K562 (cell line): Measurements from ENCODE around the gene ECI1. TPM values are rescaled to one million over a fixed set of nuclear protein-coding genes. Genes with fewer than 3 reads are reported as not detected.
A peak's percentile ranks its signal among the peaks of the same experiment; 100 is the strongest.

Source experiments
- BCOR ChIP-seq: fragments of 450-650 bp; IDR thresholded peaks from 2 replicates; pipeline ENCODE4 v1.6.1; 2016
- CHD4 ChIP-seq: fragments of 200-600 bp; sonication (generic); IDR thresholded peaks from 3 replicates; pipeline ENCODE4 v1.6.1; 2012; ENCODE audit warnings: low read depth, mild to moderate bottlenecking, mixed read lengths, low read length, inconsistent platforms; ENCODE audit not compliant: insufficient read depth, insufficient replicate concordance, poor library complexity, severe bottlenecking
- CTCF ChIP-seq, 3 experiments: IDR thresholded peaks in 2 of 3; conservative IDR thresholded peaks in 1 of 3; 2 replicates each; pipeline ENCODE4 v1.5.1; 2011 to 2012; ENCODE audit warnings: low read length in 3 of 3, mild to moderate bottlenecking in 3 of 3, control low read depth in 2 of 3, improper control_type of control experiment in 1 of 3, inconsistent platforms in 1 of 3, low read depth in 1 of 3, mixed read lengths in 1 of 3, moderate library complexity in 1 of 3; ENCODE audit not compliant: insufficient read depth in 2 of 3
- NR4A1 ChIP-seq, 2 experiments: fragments of 250-450 bp in 1 of 2; fragments of 450-650 bp in 1 of 2; sonication (Bioruptor Pico) in 1 of 2; IDR thresholded peaks; 2 replicates each; pipeline versions ENCODE4 v1.4.0 to v1.6.1; 2016 to 2020; ENCODE audit warnings: mild to moderate bottlenecking in 2 of 2, missing compliant biosample characterization in 1 of 2, missing genetic modification characterization in 1 of 2, moderate library complexity in 1 of 2
- NUFIP1 ChIP-seq: fragments of 450-650 bp; IDR thresholded peaks from 2 replicates; pipeline ENCODE4 v1.6.1; 2018; ENCODE audit not compliant: partially characterized antibody
- RREB1 ChIP-seq: fragments of 250-450 bp; sonication (Bioruptor Pico); IDR thresholded peaks from 2 replicates; pipeline ENCODE4 v1.4.0; 2020
- SIN3A ChIP-seq, 2 experiments: fragments of 150-350 bp in 1 of 2; IDR thresholded peaks; 2 replicates each; pipeline ENCODE4 v1.6.1; 2011 to 2016; ENCODE audit warnings: borderline replicate concordance in 2 of 2, low read depth in 2 of 2, low read length in 2 of 2, mild to moderate bottlenecking in 2 of 2, moderate library complexity in 2 of 2; ENCODE audit not compliant: control insufficient read depth in 1 of 2
- SMAD4 ChIP-seq: fragments of 250-450 bp; sonication (Bioruptor Pico); conservative IDR thresholded peaks from 2 replicates; pipeline ENCODE4 v1.8.0; 2021; ENCODE audit warnings: inconsistent platforms, mild to moderate bottlenecking, moderate library complexity
- SMARCE1 ChIP-seq: fragments of 450-650 bp; IDR thresholded peaks from 2 replicates; pipeline ENCODE4 v1.7.1; 2016; ENCODE audit warnings: mild to moderate bottlenecking
- STAG1 ChIP-seq: sonication (generic); formaldehyde crosslinking; IDR thresholded peaks from 2 replicates; pipeline ENCODE4 v1.5.0; 2020; ENCODE audit warnings: missing genetic modification reagents, borderline replicate concordance
- ZNF121 ChIP-seq: sonication (generic); formaldehyde crosslinking; conservative IDR thresholded peaks from 2 replicates; pipeline ENCODE4 v1.8.0; 2022; ENCODE audit warnings: missing genetic modification reagents
- ZNF431 ChIP-seq: sonication (generic); formaldehyde crosslinking; IDR thresholded peaks from 2 replicates; pipeline ENCODE4 v1.8.0; 2022; ENCODE audit warnings: mild to moderate bottlenecking, missing genetic modification reagents
- ZSCAN29 ChIP-seq: fragments of 450-650 bp; IDR thresholded peaks from 2 replicates; pipeline ENCODE4 v1.6.1; 2017
- polyA plus RNA-seq, 8 experiments: library from polyadenylated mRNA; depleted of rRNA in 4 of 8; stranded (reverse) in 5 of 8; unstranded in 3 of 8; fragments of >200 nt; fragmentation: Nextera tagmentation in 2 of 8; fragmentation: Illumina TruSeq in 1 of 8; extraction: Ambion mirVana in 2 of 8; extraction: Trizol in 1 of 8; gene quantifications; 2 replicates each; pipeline versions ENCODE4 v1.2.1 to v1.2.3, GENCODE V29; 2011 to 2014; ENCODE audit warnings: inconsistent platforms in 1 of 8, missing spikeins in 1 of 8
- total RNA-seq, 7 experiments: library from RNA; depleted of rRNA in 6 of 7; stranded (reverse); fragments of >200 nt in 6 of 7; fragmentation: Illumina TruSeq in 2 of 7; extraction: Trizol in 2 of 7; gene quantifications; 2 replicates each; pipeline versions ENCODE4 v1.2.1 to v1.2.3, GENCODE V29; 2011 to 2021; ENCODE audit warnings: low replicate concordance in 1 of 7
- TF ChIP-seq, protein P1 (sequence below): sonication (generic); formaldehyde crosslinking; IDR thresholded peaks from 2 replicates; pipeline ENCODE4 v1.8.1; 2023; ENCODE audit warnings: missing genetic modification reagents, mild to moderate bottlenecking, borderline replicate concordance

Gene ECI1
- total and polyA plus RNA-seq, 9 of the 15 experiments (the other 6 are each of a cell fraction or from before 2014, with no cell fraction given): 4.7 to 189 (median 54.0) TPM

DNA sequence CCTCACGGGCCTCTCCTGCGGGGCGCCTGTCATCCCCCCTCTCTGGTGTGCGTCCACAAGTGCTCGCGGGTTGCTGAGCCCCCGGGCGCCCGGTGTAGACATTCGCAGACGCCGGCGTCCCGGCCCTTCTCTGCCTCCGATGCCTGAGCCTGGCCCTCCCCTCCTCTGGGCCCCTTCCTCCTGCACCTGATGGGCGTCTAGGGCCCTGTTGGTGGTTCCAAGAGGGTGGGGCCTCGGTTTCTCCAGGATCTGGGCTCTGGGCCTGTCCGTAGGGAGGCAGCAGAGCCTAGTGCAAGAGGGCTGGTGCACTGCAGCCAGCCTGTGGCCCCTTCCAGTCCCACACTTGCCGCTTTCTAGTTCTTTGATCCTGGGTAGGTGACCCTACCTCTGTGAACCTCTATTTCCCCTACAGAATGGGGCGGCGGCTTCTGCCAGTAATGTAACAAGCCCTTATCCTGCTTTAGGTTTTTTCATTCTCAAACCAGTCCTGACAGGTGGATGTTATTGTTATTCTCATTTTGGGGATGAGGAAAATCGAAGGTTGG, 27.4 kb downstream of the ECI1 start (continued):
- TF ChIP-seq RREB1 (CRISPR knock-in tag) (no peak; the same call in 1 of the 2 replicates), NUFIP1 (no peak), CHD4 (peak; percentile 42), ZNF431 (CRISPR knock-in tag) (0 out of 2 replicates have a peak, but pooled peaks have one; percentile 8), ZSCAN29 (no peak), SMAD4 (CRISPR knock-in tag) (peak; percentile 46; the same call in 1 of the 2 replicates), CTCF (IDR thresholded peaks at IDR 0.05 in 2 of 3, conservative IDR thresholded peaks at IDR 0.05 in 1 of 3; ENCODE audit: insufficient read depth in 2 of 3, low read depth in 1 of 3, low read length in 3 of 3) (peak in 2 of 3 experiments; percentile 40 to 41; a peak in 3 of 6 replicates), SMARCE1 (0 out of 2 replicates have a peak, but pooled peaks have one; percentile 10), BCOR (peak; percentile 6; the same call in 1 of the 2 replicates), ZNF121 (peak; percentile 96), SIN3A (IDR thresholded peaks at IDR 0.05; ENCODE audit: borderline replicate concordance in 2 of 2, control insufficient read depth in 1 of 2, low read depth in 2 of 2, low read length in 2 of 2) (peak in 1 of 2 experiments; percentile 10; a peak in 1 of 4 replicates), NR4A1 (CRISPR knock-in tag; IDR thresholded peaks at IDR 0.05) (no peak), NR4A1 (tag; IDR thresholded peaks at IDR 0.05) (no peak), STAG1 (CRISPR knock-in tag) (no peak)
- TF ChIP-seq, protein P1, sequence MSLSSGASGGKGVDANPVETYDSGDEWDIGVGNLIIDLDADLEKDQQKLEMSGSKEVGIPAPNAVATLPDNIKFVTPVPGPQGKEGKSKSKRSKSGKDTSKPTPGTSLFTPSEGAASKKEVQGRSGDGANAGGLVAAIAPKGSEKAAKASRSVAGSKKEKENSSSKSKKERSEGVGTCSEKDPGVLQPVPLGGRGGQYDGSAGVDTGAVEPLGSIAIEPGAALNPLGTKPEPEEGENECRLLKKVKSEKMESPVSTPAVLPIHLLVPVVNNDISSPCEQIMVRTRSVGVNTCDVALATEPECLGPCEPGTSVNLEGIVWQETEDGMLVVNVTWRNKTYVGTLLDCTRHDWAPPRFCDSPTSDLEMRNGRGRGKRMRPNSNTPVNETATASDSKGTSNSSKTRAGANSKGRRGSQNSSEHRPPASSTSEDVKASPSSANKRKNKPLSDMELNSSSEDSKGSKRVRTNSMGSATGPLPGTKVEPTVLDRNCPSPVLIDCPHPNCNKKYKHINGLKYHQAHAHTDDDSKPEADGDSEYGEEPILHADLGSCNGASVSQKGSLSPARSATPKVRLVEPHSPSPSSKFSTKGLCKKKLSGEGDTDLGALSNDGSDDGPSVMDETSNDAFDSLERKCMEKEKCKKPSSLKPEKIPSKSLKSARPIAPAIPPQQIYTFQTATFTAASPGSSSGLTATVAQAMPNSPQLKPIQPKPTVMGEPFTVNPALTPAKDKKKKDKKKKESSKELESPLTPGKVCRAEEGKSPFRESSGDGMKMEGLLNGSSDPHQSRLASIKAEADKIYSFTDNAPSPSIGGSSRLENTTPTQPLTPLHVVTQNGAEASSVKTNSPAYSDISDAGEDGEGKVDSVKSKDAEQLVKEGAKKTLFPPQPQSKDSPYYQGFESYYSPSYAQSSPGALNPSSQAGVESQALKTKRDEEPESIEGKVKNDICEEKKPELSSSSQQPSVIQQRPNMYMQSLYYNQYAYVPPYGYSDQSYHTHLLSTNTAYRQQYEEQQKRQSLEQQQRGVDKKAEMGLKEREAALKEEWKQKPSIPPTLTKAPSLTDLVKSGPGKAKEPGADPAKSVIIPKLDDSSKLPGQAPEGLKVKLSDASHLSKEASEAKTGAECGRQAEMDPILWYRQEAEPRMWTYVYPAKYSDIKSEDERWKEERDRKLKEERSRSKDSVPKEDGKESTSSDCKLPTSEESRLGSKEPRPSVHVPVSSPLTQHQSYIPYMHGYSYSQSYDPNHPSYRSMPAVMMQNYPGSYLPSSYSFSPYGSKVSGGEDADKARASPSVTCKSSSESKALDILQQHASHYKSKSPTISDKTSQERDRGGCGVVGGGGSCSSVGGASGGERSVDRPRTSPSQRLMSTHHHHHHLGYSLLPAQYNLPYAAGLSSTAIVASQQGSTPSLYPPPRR (CRISPR knock-in tag): peak; percentile 15; the same call in 1 of the 2 replicates
